Ovary (tissue), 9 donors: ENCODE results near the gene SKAP2. TPM values are rescaled to one million over a fixed set of nuclear protein-coding genes. Genes with fewer than 3 reads are reported as not detected.

Experiments used
- DNase-seq, 5 donors: peaks; one replicate each; pipeline ENCODE4 v3.0.0-alpha.2; 2019 to 2020
- H3K27ac ChIP-seq, 2 donors: fragments of 200-600 bp; one replicate each; pipeline versions ENCODE4 v1.5.1 to v1.8.0; 2019 to 2022
- H3K27me3 ChIP-seq: fragments of 200-600 bp; one replicate; pipeline ENCODE4 v1.8.0; 2022
- H3K36me3 ChIP-seq: fragments of 200-600 bp; sonication (generic); one replicate; pipeline ENCODE4 v1.5.1; 2019
- H3K4me1 ChIP-seq: one replicate; pipeline ENCODE4 v1.8.1; 2013; ENCODE audit warnings: mild to moderate bottlenecking, moderate library complexity; ENCODE audit not compliant: insufficient read depth
- H3K4me3 ChIP-seq: fragments of 200-600 bp; sonication (generic); one replicate; pipeline ENCODE4 v1.5.1; 2017
- H3K9me3 ChIP-seq, 2 donors: fragments of 200-600 bp in 1 of 2; sonication (generic) in 1 of 2; one replicate each; pipeline versions ENCODE4 v1.5.1 to v1.8.1; 2013 to 2019; ENCODE audit warnings: mild to moderate bottlenecking in 1 of 2, moderate library complexity in 1 of 2
- EP300 ChIP-seq: sonication (generic); formaldehyde crosslinking; IDR thresholded peaks from one replicate; pipeline ENCODE4 v1.6.1; 2017; ENCODE audit warnings: antibody characterized with exemption
- POLR2A ChIP-seq: fragments of 450-650 bp; IDR thresholded peaks from one replicate; pipeline ENCODE4 v1.6.1; 2017; ENCODE audit warnings: antibody characterized with exemption, mild to moderate bottlenecking, moderate library complexity
- WGBS, 3 donors: extraction: QIAGEN DNeasy Blood & Tissue Kit in 1 of 3; methylation state at CpG; one replicate each; pipeline versions ENCODE4 v1.1.5 to v1.1.7; 2013 to 2017; 5-methylcytosine and 5-hydroxymethylcytosine counted together
- intact Hi-C, 4 donors: fragments of 100-400 bp; cut with DNase I; formaldehyde crosslinking; loops; one replicate each; pipeline versions ENCODE4 v1.11.0 to v1.15.1; 2022 to 2023
- polyA plus RNA-seq, 2 donors: library from polyadenylated mRNA; stranded (reverse); fragments of 200-250 nt in 1 of 2; fragments of 350-450 nt in 1 of 2; fragmentation: Illumina TruSeq in 1 of 2; extraction: RNeasy Lipid Tissue Mini Kit (QIAGEN cat#74804) in 1 of 2; gene quantifications; one replicate each; pipeline ENCODE4 v1.2.3, GENCODE V29; 2013 to 2014
- total RNA-seq, 7 donors: library from RNA; depleted of rRNA in 2 of 7; stranded (reverse); fragments of >200 nt in 2 of 7; fragmentation: NEBNext Ultra II Directional in 3 of 7; extraction: Animal tissue kit (Norgen Biotek cat#: 25700) in 3 of 7; gene quantifications; one replicate each; pipeline versions ENCODE4 v1.1.0 to v1.2.4, GENCODE V29; 2016 to 2023
- TF ChIP-seq, protein P1 (sequence below), 3 donors: fragments of 450-650 bp in 2 of 3; fragments of 200-600 bp in 1 of 3; IDR thresholded peaks; one replicate each; pipeline versions ENCODE4 v1.5.1 to v1.8.0; 2016 to 2022; ENCODE audit warnings: antibody characterized with exemption in 3 of 3, mild to moderate bottlenecking in 1 of 3
- donor health status: DM: no; HTN: no; CAD: no; lungs with moderate emphysema.
- donor health status: DM: no; HTN: no; CAD: no.
- donor health status: Bipolar disorder and iron deficiency.
- donor health status: DM: yes; HTN: yes; CAD: no.
- donor health status: DM: no; HTN: no; CAD: no.
- donor health status: DM: yes; HTN: yes; CAD: no.

Gene SKAP2
- total and polyA plus RNA-seq, 9 donors: 8.6 to 40.8 (median 20.0) TPM

DNA sequence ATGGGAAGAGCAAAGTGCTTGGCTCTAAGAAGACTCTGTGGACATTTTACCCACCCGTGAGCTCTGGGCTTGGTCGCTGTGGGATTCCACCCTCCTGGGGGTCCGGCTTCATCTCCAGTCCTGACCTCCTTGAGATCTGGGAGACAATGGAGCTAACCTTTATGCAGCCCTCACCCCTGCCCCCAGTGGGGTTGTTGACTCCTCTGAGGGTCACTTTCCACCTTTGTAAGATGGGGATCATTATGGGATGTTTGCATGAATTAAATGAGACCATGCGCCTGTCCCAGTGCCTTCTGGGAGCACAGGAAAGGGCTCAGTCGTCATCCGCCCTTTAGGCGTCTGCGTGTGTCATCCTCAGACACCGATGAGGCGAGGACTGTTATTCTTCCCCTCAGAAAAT lies 237.2 kb downstream of the SKAP2 start:
- no peaks in the 10 kb centered on the region for H3K9me3 ChIP-seq
- no peaks in the 10 kb centered on the region for H3K4me1 ChIP-seq
- no peaks in the 10 kb centered on the region for H3K36me3 ChIP-seq
- H3K4me3 ChIP-seq: no peak overlapping the region
- H3K27ac ChIP-seq: no peak overlapping the region
- intact Hi-C loops: no loop called here
- no peaks in the 10 kb centered on the region for H3K27me3 ChIP-seq
- TF ChIP-seq POLR2A: no peak
- TF ChIP-seq EP300: no peak
- TF ChIP-seq, protein P1, sequence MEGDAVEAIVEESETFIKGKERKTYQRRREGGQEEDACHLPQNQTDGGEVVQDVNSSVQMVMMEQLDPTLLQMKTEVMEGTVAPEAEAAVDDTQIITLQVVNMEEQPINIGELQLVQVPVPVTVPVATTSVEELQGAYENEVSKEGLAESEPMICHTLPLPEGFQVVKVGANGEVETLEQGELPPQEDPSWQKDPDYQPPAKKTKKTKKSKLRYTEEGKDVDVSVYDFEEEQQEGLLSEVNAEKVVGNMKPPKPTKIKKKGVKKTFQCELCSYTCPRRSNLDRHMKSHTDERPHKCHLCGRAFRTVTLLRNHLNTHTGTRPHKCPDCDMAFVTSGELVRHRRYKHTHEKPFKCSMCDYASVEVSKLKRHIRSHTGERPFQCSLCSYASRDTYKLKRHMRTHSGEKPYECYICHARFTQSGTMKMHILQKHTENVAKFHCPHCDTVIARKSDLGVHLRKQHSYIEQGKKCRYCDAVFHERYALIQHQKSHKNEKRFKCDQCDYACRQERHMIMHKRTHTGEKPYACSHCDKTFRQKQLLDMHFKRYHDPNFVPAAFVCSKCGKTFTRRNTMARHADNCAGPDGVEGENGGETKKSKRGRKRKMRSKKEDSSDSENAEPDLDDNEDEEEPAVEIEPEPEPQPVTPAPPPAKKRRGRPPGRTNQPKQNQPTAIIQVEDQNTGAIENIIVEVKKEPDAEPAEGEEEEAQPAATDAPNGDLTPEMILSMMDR (IDR thresholded peaks at IDR 0.05): no peak
- DNase-seq: no peak
- 90 to 92% (median 92%) methylated on average over 10 of the region's 10 CpGs for WGBS, 3 donors

DNA sequence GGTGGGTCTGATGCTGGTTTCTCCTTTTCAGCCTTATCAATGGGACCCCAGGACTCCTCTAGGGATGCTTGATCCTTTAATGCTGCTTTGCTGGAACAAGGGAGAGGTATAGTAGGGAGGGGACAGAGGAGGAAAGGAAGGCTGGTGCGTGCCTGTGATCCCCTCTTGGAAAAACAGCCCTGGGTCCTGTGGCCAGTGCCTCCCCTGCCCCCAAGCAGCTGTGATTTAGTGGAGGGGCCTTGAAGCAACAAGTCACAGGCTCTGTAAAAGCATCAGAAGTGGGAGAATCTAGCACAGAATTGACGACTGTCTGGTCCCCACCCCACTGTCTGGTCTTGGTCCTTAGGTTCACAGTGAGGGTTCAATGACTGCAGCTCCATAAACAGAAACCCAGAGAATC lies 237.7 kb downstream of the SKAP2 start:
- no peak overlapping the region for H3K4me3 ChIP-seq
- H3K4me1 ChIP-seq: no peaks in the 10 kb centered on the region
- DNase-seq: no peak
- H3K9me3 ChIP-seq: no peaks in the 10 kb centered on the region
- TF ChIP-seq POLR2A: no peak
- TF ChIP-seq EP300: no peak
- TF ChIP-seq, protein P1 (IDR thresholded peaks at IDR 0.05): no peak
- no peaks in the 10 kb centered on the region for H3K27me3 ChIP-seq
- intact Hi-C loops: no loop called here
- H3K27ac ChIP-seq: no peak overlapping the region
- WGBS, 3 donors: 59 to 66% (median 62%) methylated on average over 2 of the region's 2 CpGs
- H3K36me3 ChIP-seq: no peaks in the 10 kb centered on the region

DNA sequence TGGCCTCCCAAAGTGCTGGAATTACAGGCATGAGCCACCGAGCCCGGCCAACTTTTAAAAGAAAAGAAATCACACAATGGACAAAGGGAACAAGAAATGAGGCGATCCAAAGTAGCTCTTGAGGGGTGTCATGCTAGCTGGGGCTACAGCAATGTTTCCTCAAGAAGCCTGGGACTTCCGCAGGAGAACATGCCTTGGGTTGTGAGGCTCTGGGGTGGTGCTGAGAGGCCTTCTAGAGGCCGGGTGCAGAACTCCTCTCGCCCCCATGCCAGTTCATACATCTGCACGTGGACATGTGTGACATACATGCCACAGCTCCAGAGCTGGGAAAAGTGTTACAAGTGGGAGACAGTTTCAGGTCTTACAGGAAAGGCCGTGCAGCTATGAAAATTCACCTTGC lies 238.2 kb downstream of the SKAP2 start:
- TF ChIP-seq, protein P1 (IDR thresholded peaks at IDR 0.05): no peak
- TF ChIP-seq EP300 (no peak), POLR2A (no peak)
- Histone ChIP-seq H3K27ac (no peak overlapping the region), H3K4me1 (no peaks in the 10 kb centered on the region), H3K27me3 (no peaks in the 10 kb centered on the region), H3K9me3 (no peaks in the 10 kb centered on the region), H3K4me3 (no peak overlapping the region), H3K36me3 (no peaks in the 10 kb centered on the region)
- intact Hi-C loops: no loop called here
- WGBS, 3 donors: 90 to 91% (median 91%) methylated on average over 8 of the region's 8 CpGs
- no peak for DNase-seq

DNA sequence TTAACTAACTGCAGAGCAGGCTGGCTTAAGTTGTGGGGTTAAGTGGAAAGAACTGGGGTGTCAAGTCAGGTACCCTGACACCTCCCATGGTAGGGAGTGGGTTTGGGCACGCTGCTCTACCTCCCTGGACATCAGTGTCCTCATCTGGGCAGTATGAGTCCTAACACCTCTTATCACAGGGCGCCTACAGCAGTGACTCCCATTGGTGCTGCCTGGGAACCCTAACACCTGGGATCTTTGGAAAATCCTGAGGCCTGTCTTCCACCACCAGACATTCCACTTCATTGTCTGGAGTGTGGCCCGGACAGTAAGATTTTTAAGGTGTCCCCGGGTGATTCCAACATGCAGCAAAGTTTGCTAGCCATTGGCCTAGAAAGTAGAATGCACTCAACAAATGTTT lies 239.1 kb downstream of the SKAP2 start:
- intact Hi-C loops: no loop called here
- Histone ChIP-seq H3K4me3 (no peak overlapping the region), H3K36me3 (no peaks in the 10 kb centered on the region), H3K27me3 (no peaks in the 10 kb centered on the region), H3K4me1 (no peaks in the 10 kb centered on the region), H3K9me3 (no peaks in the 10 kb centered on the region), H3K27ac (no peak overlapping the region)
- TF ChIP-seq, protein P1 (IDR thresholded peaks at IDR 0.05): no peak
- TF ChIP-seq EP300 (no peak), POLR2A (no peak)
- no peak for DNase-seq
- WGBS, 3 donors: 78 to 87% (median 83%) methylated on average over 4 of the region's 4 CpGs

DNA sequence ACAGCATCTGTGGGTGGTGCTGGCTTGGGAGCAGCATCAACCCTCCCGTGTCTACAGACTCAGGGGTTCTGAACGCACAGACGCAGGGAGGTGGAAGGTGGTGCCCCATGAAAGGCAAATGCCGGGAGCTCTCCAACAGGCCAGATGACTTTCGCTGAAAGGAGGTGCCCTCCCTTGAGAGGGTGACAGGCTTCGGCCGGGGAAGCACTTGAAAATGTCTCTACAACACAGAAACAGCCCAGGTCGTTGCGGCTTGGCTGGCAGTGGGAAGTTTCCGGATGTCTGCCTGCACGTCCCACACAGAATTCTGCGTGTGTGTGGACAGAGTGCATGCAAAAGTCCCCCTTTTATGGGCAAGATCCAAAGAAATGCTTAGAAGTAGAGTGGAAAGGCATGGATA lies 239.6 kb downstream of the SKAP2 start:
- WGBS, 3 donors: 48 to 54% (median 53%) methylated on average over 12 of the region's 12 CpGs
- H3K4me3 ChIP-seq: no peak overlapping the region
- H3K36me3 ChIP-seq: no peaks in the 10 kb centered on the region
- no peak for DNase-seq
- no peak overlapping the region for H3K27ac ChIP-seq
- intact Hi-C loops: no loop called here
- H3K4me1 ChIP-seq: no peaks in the 10 kb centered on the region
- TF ChIP-seq, protein P1 (IDR thresholded peaks at IDR 0.05): no peak
- TF ChIP-seq POLR2A (no peak), EP300 (no peak)
- no peaks in the 10 kb centered on the region for H3K27me3 ChIP-seq
- H3K9me3 ChIP-seq: no peaks in the 10 kb centered on the region
